Suprapubic skin (tissue), 4 donors: ENCODE data around the gene LMF2. TPM values are rescaled to one million over a fixed set of nuclear protein-coding genes. Genes with fewer than 3 reads are reported as not detected.

ENCODE experiments used
- DNase-seq, 2 donors: peaks; one replicate each; pipeline ENCODE4 v3.0.0-alpha.2; 2019; ENCODE audit warnings: low spot score in 2 of 2
- H3K27ac ChIP-seq: fragments of 200-600 bp; sonication (generic); one replicate; pipeline ENCODE4 v1.5.1; 2019
- H3K27me3 ChIP-seq: fragments of 200-600 bp; sonication (generic); one replicate; pipeline ENCODE4 v1.5.1; 2019
- H3K36me3 ChIP-seq: fragments of 200-600 bp; sonication (generic); one replicate; pipeline ENCODE4 v1.5.1; 2019
- H3K4me1 ChIP-seq: fragments of 200-600 bp; sonication (generic); one replicate; pipeline ENCODE4 v1.5.1; 2019
- H3K4me3 ChIP-seq: fragments of 200-600 bp; sonication (generic); one replicate; pipeline ENCODE4 v1.5.1; 2019; ENCODE audit warnings: mild to moderate bottlenecking
- H3K9me3 ChIP-seq: fragments of 200-600 bp; sonication (generic); one replicate; pipeline ENCODE4 v1.5.1; 2019
- CTCF ChIP-seq, 2 donors: fragments of 200-600 bp in 1 of 2; fragments of 450-650 bp in 1 of 2; sonication (generic) in 1 of 2; IDR thresholded peaks; one replicate each; pipeline ENCODE4 v1.5.1; 2016 to 2019; ENCODE audit warnings: antibody characterized with exemption in 2 of 2, mild to moderate bottlenecking in 1 of 2, moderate library complexity in 1 of 2
- EP300 ChIP-seq: sonication (generic); formaldehyde crosslinking; IDR thresholded peaks from one replicate; pipeline ENCODE4 v1.6.1; 2017; ENCODE audit warnings: antibody characterized with exemption
- POLR2A ChIP-seq, 2 donors: fragments of 450-650 bp; IDR thresholded peaks; one replicate each; pipeline ENCODE4 v1.6.1; 2017; ENCODE audit warnings: antibody characterized with exemption in 2 of 2, mild to moderate bottlenecking in 2 of 2, moderate library complexity in 2 of 2
- POLR2AphosphoS5 ChIP-seq, 3 donors: sonication (generic); formaldehyde crosslinking; IDR thresholded peaks; one replicate each; pipeline ENCODE4 v1.6.1; 2017; ENCODE audit warnings: antibody characterized with exemption in 3 of 3
- WGBS: methylation state at CpG from one replicate; pipeline ENCODE4 v1.1.5; 2018; 5-methylcytosine and 5-hydroxymethylcytosine counted together
- total RNA-seq, 4 donors: library from RNA; depleted of rRNA; stranded (reverse); fragments of >200 nt; gene quantifications; one replicate each; pipeline ENCODE4 v1.1.0, GENCODE V29; 2016

LMF2 gene
- total RNA-seq, 4 donors from 2014 or later, result 28.9 to 65.6 (median 44.7) TPM

GRCh38 chr22:50517495-50518260 lies 10.2 kb upstream of the LMF2 start:
- H3K4me3 ChIP-seq, result no peak overlapping the region
- no peak overlapping the region for H3K27ac ChIP-seq
- WGBS, result 87% methylated on average over 13 of the region's 20 CpGs
- peaks cover 9% of the 10 kb centered on the region for H3K4me1 ChIP-seq
- no peaks in the 10 kb centered on the region for H3K9me3 ChIP-seq
- H3K27me3 ChIP-seq, result no peaks in the 10 kb centered on the region
- no peak for DNase-seq
- no peak for TF ChIP-seq CTCF (IDR thresholded peaks at IDR 0.05)
- no peak for TF ChIP-seq EP300
- peaks cover 68% of the 10 kb centered on the region for H3K36me3 ChIP-seq

GRCh38 chr22:50516891-50517290 lies 9.4 kb upstream of the LMF2 start:
- H3K36me3 ChIP-seq, result peaks cover 61% of the 10 kb centered on the region
- WGBS, result 90% methylated on average over 16 of the region's 16 CpGs

GRCh38 chr22:50516068-50516467 lies 8.6 kb upstream of the LMF2 start:
- WGBS, result 66% methylated on average over 7 of the region's 8 CpGs
- Histone ChIP-seq H3K36me3 (peaks cover 58% of the 10 kb centered on the region), H3K27ac (no peak overlapping the region), H3K9me3 (no peaks in the 10 kb centered on the region), H3K27me3 (no peaks in the 10 kb centered on the region), H3K4me1 (peaks cover 14% of the 10 kb centered on the region), H3K4me3 (no peak overlapping the region)
- DNase-seq, result no peak
- no peak for TF ChIP-seq POLR2A (IDR thresholded peaks at IDR 0.05)
- TF ChIP-seq CTCF (IDR thresholded peaks at IDR 0.05), result no peak
- no peak for TF ChIP-seq POLR2AphosphoS5 (IDR thresholded peaks at IDR 0.05)
- TF ChIP-seq EP300, result no peak

More at GRCh38 chr22:50516891-50517290, 9.4 kb upstream of the LMF2 start:
- Histone ChIP-seq H3K4me3 (no peak overlapping the region), H3K27me3 (no peaks in the 10 kb centered on the region), H3K9me3 (no peaks in the 10 kb centered on the region), H3K27ac (no peak overlapping the region), H3K4me1 (peaks cover 11% of the 10 kb centered on the region)
- no peak for DNase-seq
- TF ChIP-seq POLR2AphosphoS5 (IDR thresholded peaks at IDR 0.05), result no peak
- no peak for TF ChIP-seq EP300
- TF ChIP-seq POLR2A (IDR thresholded peaks at IDR 0.05), result no peak
- TF ChIP-seq CTCF (IDR thresholded peaks at IDR 0.05), result no peak

GRCh38 chr22:50513175-50513574 lies 5.7 kb upstream of the LMF2 start:
- TF ChIP-seq EP300, result no peak
- no peak for TF ChIP-seq POLR2AphosphoS5 (IDR thresholded peaks at IDR 0.05)
- no peak for TF ChIP-seq POLR2A (IDR thresholded peaks at IDR 0.05)
- TF ChIP-seq CTCF (IDR thresholded peaks at IDR 0.05), result no peak
- Histone ChIP-seq H3K27ac (no peak overlapping the region), H3K4me1 (peaks cover 29% of the 10 kb centered on the region), H3K36me3 (peaks cover 35% of the 10 kb centered on the region), H3K27me3 (no peaks in the 10 kb centered on the region), H3K4me3 (no peak overlapping the region), H3K9me3 (no peaks in the 10 kb centered on the region)
- WGBS, result 91% methylated on average over 5 of the region's 15 CpGs
- DNase-seq, result no peak

GRCh38 chr22:50508897-50509296 lies 1.4 kb upstream of the LMF2 start:
- no peak for DNase-seq
- Histone ChIP-seq H3K27ac (peak overlapping the region; percentile 86), H3K4me3 (peak overlapping the region; percentile 66), H3K27me3 (no peaks in the 10 kb centered on the region), H3K9me3 (no peaks in the 10 kb centered on the region), H3K4me1 (peaks cover 49% of the 10 kb centered on the region), H3K36me3 (peaks cover 29% of the 10 kb centered on the region)
- TF ChIP-seq EP300 (no peak), POLR2A (IDR thresholded peaks at IDR 0.05) (no peak), POLR2AphosphoS5 (IDR thresholded peaks at IDR 0.05) (no peak), CTCF (IDR thresholded peaks at IDR 0.05) (no peak)
- WGBS, result 10% methylated on average over 3 of the region's 3 CpGs
